ENCODE measurements around the gene STAP2. TPM values are rescaled to one million over a fixed set of nuclear protein-coding genes. Genes with fewer than 3 reads are reported as not detected.

Gene STAP2, protein sequence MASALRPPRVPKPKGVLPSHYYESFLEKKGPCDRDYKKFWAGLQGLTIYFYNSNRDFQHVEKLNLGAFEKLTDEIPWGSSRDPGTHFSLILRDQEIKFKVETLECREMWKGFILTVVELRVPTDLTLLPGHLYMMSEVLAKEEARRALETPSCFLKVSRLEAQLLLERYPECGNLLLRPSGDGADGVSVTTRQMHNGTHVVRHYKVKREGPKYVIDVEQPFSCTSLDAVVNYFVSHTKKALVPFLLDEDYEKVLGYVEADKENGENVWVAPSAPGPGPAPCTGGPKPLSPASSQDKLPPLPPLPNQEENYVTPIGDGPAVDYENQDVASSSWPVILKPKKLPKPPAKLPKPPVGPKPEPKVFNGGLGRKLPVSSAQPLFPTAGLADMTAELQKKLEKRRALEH
- 10 to 100 TPM; 15.7 to 16.2 TPM for total RNA-seq

DNA sequence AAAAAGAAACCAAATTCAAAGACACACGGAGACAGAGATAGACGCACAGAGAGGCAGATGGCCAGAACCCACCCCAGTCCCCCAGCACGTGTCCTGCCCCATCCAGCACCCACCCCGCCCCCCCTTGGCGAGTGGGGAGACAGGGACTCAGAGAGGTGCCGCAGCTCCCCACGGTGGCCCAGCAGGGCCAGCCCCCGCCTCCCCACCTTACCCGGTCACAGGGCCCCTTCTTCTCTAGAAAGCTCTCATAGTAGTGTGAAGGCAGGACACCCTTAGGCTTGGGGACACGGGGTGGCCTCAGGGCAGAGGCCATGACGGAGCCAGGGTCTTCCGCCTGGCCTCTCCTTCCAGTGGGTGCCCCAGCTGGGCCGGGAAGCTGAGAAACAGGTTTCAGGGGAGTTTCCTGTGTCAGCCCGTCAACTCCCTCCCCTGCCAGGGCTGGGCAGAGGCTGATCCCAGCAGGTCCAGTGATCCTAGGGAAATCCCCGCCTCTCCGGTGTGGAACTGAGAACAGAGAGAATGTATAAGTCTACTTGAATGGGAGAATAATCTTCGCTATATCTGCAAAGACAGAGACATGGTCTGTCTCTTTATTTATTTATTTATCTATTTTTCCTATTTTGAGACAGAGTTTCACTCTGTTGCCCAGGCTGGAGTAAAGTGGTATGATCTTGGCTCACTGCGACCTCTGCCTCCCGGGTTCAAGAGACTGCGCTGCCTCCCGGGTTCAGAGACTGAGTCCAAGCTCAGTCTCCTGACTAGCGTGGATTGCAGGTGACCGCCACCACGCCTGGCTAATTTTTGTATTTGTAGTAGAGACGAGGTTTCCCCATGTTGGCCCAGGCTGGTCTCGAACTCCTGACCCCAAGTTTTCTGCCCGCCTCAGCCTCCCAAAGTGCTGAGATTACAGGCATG is at the start of gene STAP2:
STAP2 (minus strand) TSS at position 387 of the 915 bp plus-strand sequence; CDS start at position 313, 74 bp downstream.

DNA sequence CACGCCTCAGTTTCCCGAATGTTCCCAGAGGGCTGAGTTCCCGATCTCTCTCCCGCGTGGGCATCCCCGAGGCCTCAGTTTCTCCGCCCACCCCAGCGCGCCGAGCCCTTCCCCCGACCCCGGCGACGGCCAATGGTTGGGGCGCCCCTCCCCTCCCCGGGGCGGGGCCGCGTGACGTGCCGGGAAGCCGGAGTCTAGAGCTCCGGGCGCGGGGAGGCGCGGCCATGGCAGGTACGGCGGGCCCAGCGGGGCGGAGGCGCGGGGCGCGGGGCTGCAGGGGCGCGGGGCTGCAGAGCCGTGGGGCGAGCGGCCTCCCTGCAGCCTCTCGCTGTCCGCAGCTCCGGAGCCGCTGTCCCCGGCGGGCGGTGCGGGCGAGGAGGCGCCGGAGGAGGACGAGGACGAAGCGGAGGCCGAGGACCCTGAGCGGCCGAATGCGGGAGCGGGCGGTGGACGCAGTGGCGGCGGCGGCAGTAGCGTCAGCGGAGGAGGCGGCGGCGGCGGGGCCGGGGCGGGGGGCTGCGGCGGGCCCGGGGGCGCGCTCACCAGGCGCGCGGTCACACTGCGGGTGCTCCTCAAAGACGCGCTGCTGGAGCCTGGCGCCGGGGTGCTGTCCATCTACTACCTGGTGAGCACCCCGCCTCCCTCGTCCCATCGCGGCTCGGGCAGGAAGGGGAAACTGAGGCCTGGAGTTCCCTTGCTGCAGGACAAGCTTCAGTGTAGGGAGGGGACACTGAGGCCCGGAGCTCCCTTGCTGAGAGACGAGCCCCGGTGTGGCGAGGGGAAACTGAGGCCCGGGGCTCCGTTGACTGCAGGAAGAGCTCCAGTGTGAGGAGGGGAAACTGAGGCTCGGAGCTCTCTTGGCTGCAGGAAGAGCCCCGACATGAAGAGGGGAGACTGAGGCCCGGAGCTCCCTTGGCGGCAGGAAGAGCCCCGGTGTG is 5.0 kb upstream of the STAP2 start, which contains the start of gene MPND:
MPND (plus strand) TSS at position 193 of the 938 bp plus-strand sequence; CDS start at position 225, 32 bp downstream.

DNA sequence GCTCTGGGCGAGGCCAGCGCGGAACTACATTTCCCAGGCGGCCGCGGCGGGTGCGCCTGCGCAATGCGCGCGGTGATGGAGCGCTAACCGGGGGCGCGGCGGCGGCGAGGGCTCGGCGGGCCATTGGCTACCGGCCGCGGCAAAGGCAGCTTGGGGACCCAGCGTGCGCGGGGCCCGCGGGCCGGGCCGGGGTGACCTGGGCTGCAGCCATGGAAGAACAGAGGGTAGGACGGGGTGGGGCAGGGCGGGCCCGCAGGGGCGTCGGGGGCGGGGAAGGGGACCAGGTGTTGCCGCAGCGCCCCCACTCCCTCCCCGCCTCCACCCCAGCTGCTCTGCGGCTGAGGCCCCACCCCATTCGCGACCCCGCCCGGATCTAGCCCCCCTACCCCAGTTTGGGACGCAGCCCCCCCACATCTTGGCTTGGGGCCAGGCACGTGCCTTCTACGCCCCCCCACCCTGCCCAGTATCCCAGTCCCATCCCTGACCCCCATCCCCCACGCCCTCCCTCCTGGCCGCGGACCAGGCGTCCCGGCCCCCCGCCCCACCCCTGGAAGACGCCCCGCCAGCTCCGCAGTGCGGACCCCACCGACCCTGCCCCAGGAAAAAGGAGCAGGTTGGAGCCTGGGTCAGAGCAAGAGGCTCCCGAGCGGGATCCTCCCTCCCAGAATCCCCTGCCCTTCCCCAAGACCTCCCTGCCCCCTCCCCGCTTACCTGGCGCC is 33.9 kb downstream of the STAP2 start, which contains the start of gene FSD1:
FSD1 (plus strand) TSS at position 61 of the 719 bp plus-strand sequence; CDS start at position 210, 149 bp downstream.

DNA sequence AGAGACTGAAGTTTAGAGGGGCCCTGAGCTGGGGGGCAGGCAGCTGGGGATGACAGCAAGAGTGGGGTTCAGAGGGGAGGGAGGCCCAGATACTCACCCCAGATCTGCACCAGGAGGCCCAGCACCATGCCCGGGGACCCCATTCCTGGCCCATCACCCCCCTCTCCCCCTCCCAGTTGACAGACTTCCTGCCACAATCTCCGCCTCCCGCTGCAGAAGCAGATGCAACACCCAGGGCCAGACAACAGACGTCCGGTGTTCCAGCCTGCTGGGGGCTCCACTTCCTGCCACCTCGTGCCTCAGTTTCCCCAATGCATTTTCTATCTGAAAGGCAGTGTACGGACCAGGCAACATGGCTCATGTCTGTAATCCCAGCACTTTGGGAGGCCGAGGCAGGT is 36.4 kb downstream of the STAP2 start, which contains the start of gene TMIGD2:
TMIGD2 (minus strand) TSS at position 147 of the 398 bp plus-strand sequence; CDS start at position 143, 4 bp downstream.

DNA sequence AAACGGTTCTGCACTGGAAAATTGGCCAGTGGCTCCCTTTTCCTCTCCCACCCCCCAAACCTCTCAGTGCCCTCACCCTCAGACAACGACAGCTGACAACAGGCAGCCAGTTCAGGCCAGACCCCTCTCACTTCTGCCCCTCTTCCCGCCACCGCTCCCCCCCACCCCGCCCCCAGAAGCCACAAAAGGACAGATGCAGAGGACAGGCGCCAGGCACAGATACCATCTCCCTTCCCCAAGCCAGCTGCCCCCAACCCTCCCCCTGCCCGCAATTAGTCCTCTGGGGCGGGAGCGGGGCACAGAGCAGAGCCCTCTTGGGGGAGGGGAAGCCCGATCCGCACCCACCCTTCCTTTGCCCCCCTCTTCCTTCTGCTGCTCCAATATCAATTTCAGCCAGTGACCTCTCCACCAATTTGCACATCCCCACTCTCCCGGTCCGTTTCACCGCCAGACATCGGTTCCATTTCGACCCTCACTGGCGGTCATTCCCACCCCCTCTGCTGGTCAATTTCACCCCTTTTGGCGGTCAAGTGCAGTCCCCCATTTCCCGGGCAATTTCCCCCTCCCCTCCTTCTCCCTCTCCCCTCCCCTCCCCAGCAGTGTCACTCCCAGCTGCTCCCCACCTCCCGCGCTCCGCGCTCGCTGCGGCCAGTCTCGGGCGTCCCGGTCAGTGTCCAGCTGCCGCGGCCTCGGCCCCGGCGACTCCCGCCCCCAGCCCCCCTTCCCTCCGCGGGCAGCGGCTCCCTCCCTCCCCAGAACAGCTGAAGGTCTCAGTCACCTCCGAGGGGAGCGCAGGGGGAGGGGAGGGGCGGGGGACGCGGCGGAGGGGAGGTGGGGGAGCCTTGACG is 60.0 kb downstream of the STAP2 start, which contains the start of gene SHD:
SHD (plus strand) TSS at position 848 of the 848 bp plus-strand sequence. CDS start 798 bp downstream, outside the sequence.

Other genes with a start within 250 kb of the STAP2 start
- 100 to 1,000 TPM; 158 to 199 TPM for gene MAP2K2, start 214.7 kb downstream of the STAP2 start, total RNA-seq
- not detected for gene CREB3L3, start 185.2 kb downstream of the STAP2 start, total RNA-seq
- 10 to 100 TPM; 10.7 to 16.3 TPM for gene SIRT6, start 156.3 kb downstream of the STAP2 start, total RNA-seq
- under 1 TPM in 1 of 2 donors, not detected in 1; 0.34 TPM for gene ANKRD24, start 156.1 kb downstream of the STAP2 start, total RNA-seq
- not detected for gene EBI3, start 109.3 kb downstream of the STAP2 start, total RNA-seq
- 10 to 100 TPM; 18.9 to 28.3 TPM for gene YJU2, start 91.7 kb downstream of the STAP2 start, total RNA-seq
- gene SHD, start 59.6 kb downstream of the STAP2 start, total RNA-seq, result not detected
- gene TMIGD2, start 36.4 kb downstream of the STAP2 start, total RNA-seq, result not detected
- 1 to 10 TPM in 1 of 2 donors, under 1 TPM in 1; 0.69 to 1.7 TPM for gene FSD1, start 34.2 kb downstream of the STAP2 start, total RNA-seq
- 1 to 10 TPM; 3.4 to 8.3 TPM for gene MPND, start 4.7 kb upstream of the STAP2 start, total RNA-seq
- 10 to 100 TPM; 53.3 to 58.3 TPM for gene SH3GL1, start 61.7 kb upstream of the STAP2 start, total RNA-seq
- 10 to 100 TPM; 15.1 to 30.6 TPM for gene CHAF1A, start 63.8 kb upstream of the STAP2 start, total RNA-seq
- 10 to 100 TPM; 46.3 to 49.6 TPM for gene UBXN6, start 119.0 kb upstream of the STAP2 start, total RNA-seq
- gene HDGFL2, start 133.5 kb upstream of the STAP2 start, total RNA-seq, result 10 to 100 TPM; 35.4 to 47.6 TPM
- under 1 TPM; under 0.01 TPM for gene PLIN4, start 179.7 kb upstream of the STAP2 start, total RNA-seq
- gene PLIN5, start 196.4 kb upstream of the STAP2 start, total RNA-seq, result not detected
- not detected for gene LRG1, start 201.2 kb upstream of the STAP2 start, total RNA-seq
- gene SEMA6B, start 220.9 kb upstream of the STAP2 start, total RNA-seq, result under 1 TPM; under 0.01 to 0.33 TPM